DND-41 (cell line): ENCODE measurements around the gene BMP15.

Experiments
- ATAC-seq: fragments of 200-7000 bp; cut with Tn5 transposase; 3 replicates; pipeline ENCODE4 v1.9.1; 2021; ENCODE audit warnings: low read depth; ENCODE audit not compliant: insufficient read depth
- DNase-seq: peaks from one replicate; pipeline ENCODE4 v3.0.0-alpha.2; 2020
- H2AFZ ChIP-seq: 2 replicates; pipeline ENCODE4 v1.6.0; 2012; ENCODE audit warnings: low read depth, low read length
- H3K27ac ChIP-seq: 2 replicates; pipeline ENCODE4 v1.5.1; 2012; ENCODE audit warnings: low read length, inconsistent platforms
- H3K27me3 ChIP-seq: fragments of 200-600 bp; sonication (generic); 2 replicates; pipeline ENCODE4 v1.6.0; 2012; ENCODE audit warnings: low read length, mild to moderate bottlenecking, inconsistent platforms; ENCODE audit not compliant: insufficient read depth, poor library complexity
- H3K36me3 ChIP-seq: 2 replicates; pipeline ENCODE4 v1.5.1; 2012; ENCODE audit warnings: low read length, inconsistent platforms; ENCODE audit not compliant: insufficient read depth
- H3K4me1 ChIP-seq: 2 replicates; pipeline ENCODE4 v1.5.1; 2012; ENCODE audit warnings: mild to moderate bottlenecking, low read length; ENCODE audit not compliant: insufficient read depth
- H3K4me2 ChIP-seq: 2 replicates; pipeline ENCODE4 v1.6.0; 2012; ENCODE audit warnings: mild to moderate bottlenecking, moderate library complexity, low read length, inconsistent platforms; ENCODE audit not compliant: insufficient read depth
- H3K4me3 ChIP-seq, 2 experiments: fragments of 200-600 bp in 1 of 2; shearing (Covaris generic) in 1 of 2; 2 replicates each; pipeline ENCODE4 v1.5.1; 2012 to 2016; ENCODE audit warnings: inconsistent platforms in 2 of 2, low read length in 2 of 2, mild to moderate bottlenecking in 2 of 2, low read depth in 1 of 2, moderate library complexity in 1 of 2
- H3K79me2 ChIP-seq: 2 replicates; pipeline ENCODE4 v1.6.0; 2012; ENCODE audit warnings: low read length, inconsistent platforms; ENCODE audit not compliant: insufficient read depth
- H3K9ac ChIP-seq: 2 replicates; pipeline ENCODE4 v1.6.0; 2012; ENCODE audit warnings: low read depth, mild to moderate bottlenecking, inconsistent platforms, low read length, moderate library complexity
- H3K9me3 ChIP-seq: 2 replicates; pipeline ENCODE4 v1.5.1; 2012; ENCODE audit warnings: low read length, moderate library complexity, mild to moderate bottlenecking, inconsistent platforms; ENCODE audit not compliant: insufficient read depth, severe bottlenecking
- H4K20me1 ChIP-seq: 2 replicates; pipeline ENCODE4 v1.6.0; 2012; ENCODE audit warnings: low read length; ENCODE audit not compliant: insufficient read depth
- EZH2 ChIP-seq: IDR thresholded peaks from 3 replicates; pipeline ENCODE4 v1.6.1; 2012; ENCODE audit warnings: borderline replicate concordance, low read depth, mild to moderate bottlenecking, moderate library complexity, low read length, inconsistent platforms; ENCODE audit not compliant: severe bottlenecking
- TF ChIP-seq, protein P1 (sequence below): IDR thresholded peaks from 2 replicates; pipeline ENCODE4 v1.5.1; 2012; ENCODE audit warnings: borderline replicate concordance, low read length, moderate library complexity, mild to moderate bottlenecking; ENCODE audit not compliant: poor library complexity, severe bottlenecking; ENCODE audit errors: extremely low read depth

The BMP15 gene

DNA sequence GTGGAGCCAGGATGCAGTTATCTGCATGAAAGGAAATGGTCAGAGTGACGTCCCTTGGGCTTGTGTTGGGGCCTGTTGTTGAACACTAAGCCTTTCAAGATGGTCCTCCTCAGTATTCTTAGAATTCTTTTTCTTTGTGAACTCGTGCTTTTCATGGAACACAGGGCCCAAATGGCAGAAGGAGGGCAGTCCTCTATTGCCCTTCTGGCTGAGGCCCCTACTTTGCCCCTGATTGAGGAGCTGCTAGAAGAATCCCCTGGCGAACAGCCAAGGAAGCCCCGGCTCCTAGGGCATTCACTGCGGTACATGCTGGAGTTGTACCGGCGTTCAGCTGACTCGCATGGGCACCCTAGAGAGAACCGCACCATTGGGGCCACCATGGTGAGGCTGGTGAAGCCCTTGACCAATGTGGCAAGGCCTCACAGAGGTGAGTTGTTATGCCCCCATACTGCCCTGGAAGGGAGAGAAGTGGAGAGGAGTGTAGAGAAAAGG lies at the start of gene BMP15:
Gene BMP15 (plus strand): TSS at position 51 of the 492 bp plus-strand sequence. CDS start 49 bp downstream, at position 100.
- Histone ChIP-seq H3K27me3 (no peaks in the 10 kb centered on the region), H3K36me3 (no peaks in the 10 kb centered on the region), H3K9me3 (no peaks in the 10 kb centered on the region), H3K4me1 (no peaks in the 10 kb centered on the region), H3K9ac (no peak within 1 kb of the TSS), H4K20me1 (no peaks in the 10 kb centered on the region), H3K79me2 (no peaks in the 10 kb centered on the region), H3K4me3 (no peak within 1 kb of the TSS), H2AFZ (no peak within 1 kb of the TSS), H3K27ac (no peak within 1 kb of the TSS), H3K4me2 (no peak within 1 kb of the TSS)
- no peak for DNase-seq
- no peak for ATAC-seq
- no peak for TF ChIP-seq EZH2
- TF ChIP-seq, protein P1, sequence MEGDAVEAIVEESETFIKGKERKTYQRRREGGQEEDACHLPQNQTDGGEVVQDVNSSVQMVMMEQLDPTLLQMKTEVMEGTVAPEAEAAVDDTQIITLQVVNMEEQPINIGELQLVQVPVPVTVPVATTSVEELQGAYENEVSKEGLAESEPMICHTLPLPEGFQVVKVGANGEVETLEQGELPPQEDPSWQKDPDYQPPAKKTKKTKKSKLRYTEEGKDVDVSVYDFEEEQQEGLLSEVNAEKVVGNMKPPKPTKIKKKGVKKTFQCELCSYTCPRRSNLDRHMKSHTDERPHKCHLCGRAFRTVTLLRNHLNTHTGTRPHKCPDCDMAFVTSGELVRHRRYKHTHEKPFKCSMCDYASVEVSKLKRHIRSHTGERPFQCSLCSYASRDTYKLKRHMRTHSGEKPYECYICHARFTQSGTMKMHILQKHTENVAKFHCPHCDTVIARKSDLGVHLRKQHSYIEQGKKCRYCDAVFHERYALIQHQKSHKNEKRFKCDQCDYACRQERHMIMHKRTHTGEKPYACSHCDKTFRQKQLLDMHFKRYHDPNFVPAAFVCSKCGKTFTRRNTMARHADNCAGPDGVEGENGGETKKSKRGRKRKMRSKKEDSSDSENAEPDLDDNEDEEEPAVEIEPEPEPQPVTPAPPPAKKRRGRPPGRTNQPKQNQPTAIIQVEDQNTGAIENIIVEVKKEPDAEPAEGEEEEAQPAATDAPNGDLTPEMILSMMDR: no peak

DNA sequence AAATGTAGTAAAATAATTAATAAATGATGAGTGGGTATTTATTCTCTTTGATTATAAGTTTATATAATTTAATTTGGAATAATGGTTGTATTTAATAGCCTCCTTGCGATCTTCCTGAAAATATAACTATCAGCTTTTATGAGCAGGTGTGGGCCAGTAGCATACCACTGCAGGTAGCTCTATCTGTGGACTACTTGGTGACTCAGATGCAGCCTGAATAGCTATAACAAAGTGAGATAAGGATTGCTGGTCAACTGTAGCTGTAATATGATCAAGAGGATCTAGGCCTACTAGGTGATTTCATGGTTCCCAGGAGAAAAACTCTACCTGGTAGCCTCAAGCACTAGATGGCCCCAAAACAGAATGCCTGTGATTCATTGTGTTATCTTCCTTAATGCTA lies 47.1 kb upstream of the BMP15 start:
- H3K4me1 ChIP-seq: no peaks in the 10 kb centered on the region
- H3K4me3 ChIP-seq: no peak overlapping the region
- no peak overlapping the region for H2AFZ ChIP-seq
- no peaks in the 10 kb centered on the region for H3K9me3 ChIP-seq
- H3K36me3 ChIP-seq: no peaks in the 10 kb centered on the region
- no peaks in the 10 kb centered on the region for H3K79me2 ChIP-seq
- H3K27ac ChIP-seq: no peak overlapping the region
- H3K27me3 ChIP-seq: no peaks in the 10 kb centered on the region
- DNase-seq: no peak
- no peaks in the 10 kb centered on the region for H4K20me1 ChIP-seq
- TF ChIP-seq EZH2: no peak
- TF ChIP-seq, protein P1: no peak
- H3K9ac ChIP-seq: no peak overlapping the region
- ATAC-seq: no peak
- H3K4me2 ChIP-seq: no peak overlapping the region

DNA sequence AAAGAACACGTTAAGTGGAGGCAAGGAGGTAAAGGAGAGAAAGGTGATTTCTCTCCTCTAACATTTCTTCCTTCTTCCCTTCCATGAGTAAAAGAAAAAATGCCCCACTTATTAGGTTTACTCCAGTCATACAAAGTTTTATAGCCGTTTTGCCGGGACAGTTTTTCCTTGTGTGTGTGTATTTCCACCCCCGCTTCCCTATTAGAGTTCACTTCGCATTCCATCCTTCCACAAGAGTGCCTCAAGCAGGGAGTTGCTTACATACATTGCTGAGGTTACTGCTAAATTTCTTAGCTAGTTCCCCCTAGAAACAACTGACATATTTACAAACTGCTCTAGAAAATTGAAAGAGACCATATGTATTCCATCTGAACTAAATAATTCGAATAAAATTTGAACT lies 45.2 kb upstream of the BMP15 start:
- Histone ChIP-seq H3K9ac (no peak overlapping the region), H3K27me3 (no peaks in the 10 kb centered on the region), H3K36me3 (no peaks in the 10 kb centered on the region), H3K4me3 (no peak overlapping the region), H4K20me1 (no peaks in the 10 kb centered on the region), H3K9me3 (no peaks in the 10 kb centered on the region), H3K79me2 (no peaks in the 10 kb centered on the region), H2AFZ (no peak overlapping the region), H3K4me2 (no peak overlapping the region), H3K27ac (no peak overlapping the region), H3K4me1 (no peaks in the 10 kb centered on the region)
- no peak for TF ChIP-seq EZH2
- TF ChIP-seq, protein P1: no peak
- ATAC-seq: no peak
- no peak for DNase-seq

DNA sequence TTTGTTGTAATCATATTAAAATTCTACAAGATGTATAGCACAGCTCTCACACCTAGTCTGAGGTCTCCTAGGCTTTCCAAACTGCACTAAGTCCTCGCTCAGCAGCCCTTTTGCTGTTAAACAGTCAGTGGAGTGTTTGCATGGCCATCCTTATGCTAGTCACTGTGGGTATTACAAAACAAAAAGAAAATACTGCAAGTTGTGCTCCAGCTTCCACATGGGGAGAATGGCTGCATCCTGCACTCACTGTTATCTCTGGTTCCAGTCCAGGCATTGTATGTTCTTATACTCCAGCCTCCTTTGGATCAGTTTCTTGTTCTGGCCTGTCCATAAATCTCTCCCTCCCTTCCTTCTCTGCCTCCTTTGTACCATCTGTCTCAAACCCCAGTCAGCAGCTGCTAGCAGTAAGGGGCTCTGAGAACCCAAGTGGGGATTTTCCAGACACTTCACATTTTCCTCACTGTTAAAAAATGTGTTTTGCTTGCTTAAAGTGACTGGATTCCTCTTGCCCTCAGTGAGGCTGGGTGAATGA lies 38.5 kb upstream of the BMP15 start:
- H3K27me3 ChIP-seq: no peaks in the 10 kb centered on the region
- H3K79me2 ChIP-seq: no peaks in the 10 kb centered on the region
- H3K4me3 ChIP-seq: no peak overlapping the region
- ATAC-seq: no peak
- no peak overlapping the region for H2AFZ ChIP-seq
- H3K27ac ChIP-seq: no peak overlapping the region
- H3K4me2 ChIP-seq: no peak overlapping the region
- no peaks in the 10 kb centered on the region for H4K20me1 ChIP-seq
- H3K9me3 ChIP-seq: no peaks in the 10 kb centered on the region
- no peaks in the 10 kb centered on the region for H3K4me1 ChIP-seq
- DNase-seq: no peak
- no peak overlapping the region for H3K9ac ChIP-seq
- TF ChIP-seq EZH2: no peak
- TF ChIP-seq, protein P1: no peak
- no peaks in the 10 kb centered on the region for H3K36me3 ChIP-seq
